H9 (cell line): Measurements from ENCODE around the gene GNA12. TPM values are rescaled to one million over a fixed set of nuclear protein-coding genes. Genes with fewer than 3 reads are reported as not detected.

Experiments
- DNase-seq: peaks from one replicate; pipeline ENCODE4 v3.0.0-alpha.2; 2017
- H2AFZ ChIP-seq: one replicate; pipeline ENCODE4 v1.6.1; 2013; ENCODE audit warnings: mild to moderate bottlenecking, low read length, control low read depth, moderate library complexity
- H2AK5ac ChIP-seq: 2 replicates; pipeline ENCODE4 v1.6.1; 2013; ENCODE audit warnings: low read length, control low read depth, mixed read lengths; ENCODE audit not compliant: insufficient read length
- H2BK120ac ChIP-seq: one replicate; pipeline ENCODE4 v1.6.1; 2013; ENCODE audit warnings: low read depth, mild to moderate bottlenecking, low read length, control low read depth, inconsistent platforms; ENCODE audit not compliant: poor library complexity, severe bottlenecking
- H2BK12ac ChIP-seq: 2 replicates; pipeline ENCODE4 v1.6.1; 2013; ENCODE audit warnings: low read length, control low read depth, mixed read lengths, low read depth; ENCODE audit not compliant: insufficient read length
- H2BK15ac ChIP-seq: 2 replicates; pipeline ENCODE4 v1.6.1; 2013; ENCODE audit warnings: low read depth, low read length, control low read depth
- H2BK20ac ChIP-seq: one replicate; pipeline ENCODE4 v1.6.1; 2013; ENCODE audit warnings: low read depth, mild to moderate bottlenecking, low read length, control low read depth, inconsistent platforms; ENCODE audit not compliant: poor library complexity, severe bottlenecking
- H2BK5ac ChIP-seq: 2 replicates; pipeline ENCODE4 v1.6.1; 2013; ENCODE audit warnings: low read length, control low read depth, mixed read lengths; ENCODE audit not compliant: insufficient read length
- H3K14ac ChIP-seq: 2 replicates; pipeline ENCODE4 v1.6.1; 2013; ENCODE audit warnings: low read length, control low read depth; ENCODE audit not compliant: insufficient read depth
- H3K18ac ChIP-seq: 2 replicates; pipeline ENCODE4 v1.6.1; 2013; ENCODE audit warnings: low read depth, mild to moderate bottlenecking, mixed read lengths, low read length, control low read depth; ENCODE audit not compliant: insufficient read length
- H3K23ac ChIP-seq: 2 replicates; pipeline ENCODE4 v1.6.1; 2013; ENCODE audit warnings: low read length, control low read depth, mixed read lengths, low read depth; ENCODE audit not compliant: insufficient read length
- H3K23me2 ChIP-seq: 2 replicates; pipeline ENCODE4 v1.6.1; 2013; ENCODE audit warnings: low read depth, mild to moderate bottlenecking, mixed read lengths, low read length, control low read depth; ENCODE audit not compliant: insufficient read length, poor library complexity, severe bottlenecking
- H3K27ac ChIP-seq: 2 replicates; pipeline ENCODE4 v1.5.1; 2013; ENCODE audit warnings: low read length, control low read depth, mixed read lengths, low read depth; ENCODE audit not compliant: insufficient read length
- H3K27me3 ChIP-seq: 2 replicates; pipeline ENCODE4 v1.6.1; 2013; ENCODE audit warnings: low read length, control low read depth, inconsistent platforms; ENCODE audit not compliant: insufficient read depth
- H3K4ac ChIP-seq: 2 replicates; pipeline ENCODE4 v1.6.1; 2013; ENCODE audit warnings: low read depth, mild to moderate bottlenecking, control low read depth, inconsistent platforms, low read length, moderate library complexity
- H3K4me1 ChIP-seq: 2 replicates; pipeline ENCODE4 v1.6.1; 2013; ENCODE audit warnings: low read length, control low read depth, inconsistent platforms; ENCODE audit not compliant: insufficient read depth
- H3K4me2 ChIP-seq: 2 replicates; pipeline ENCODE4 v1.6.1; 2013; ENCODE audit warnings: low read length, control low read depth, mixed read lengths; ENCODE audit not compliant: insufficient read length, insufficient read depth
- H3K56ac ChIP-seq: 2 replicates; pipeline ENCODE4 v1.6.1; 2013; ENCODE audit warnings: low read depth, mild to moderate bottlenecking, mixed read lengths, low read length, control low read depth; ENCODE audit not compliant: insufficient read length
- H3K79me1 ChIP-seq: 2 replicates; pipeline ENCODE4 v1.6.1; 2013; ENCODE audit warnings: low read depth, mild to moderate bottlenecking, moderate library complexity, low read length, control low read depth, inconsistent platforms; ENCODE audit not compliant: insufficient read depth, poor library complexity, severe bottlenecking
- H3K79me2 ChIP-seq: 2 replicates; pipeline ENCODE4 v1.6.1; 2013; ENCODE audit warnings: low read length, control low read depth, inconsistent platforms; ENCODE audit not compliant: insufficient read depth
- H3K9ac ChIP-seq: 2 replicates; pipeline ENCODE4 v1.6.1; 2013; ENCODE audit warnings: low read length, control low read depth, mixed read lengths; ENCODE audit not compliant: insufficient read length; ENCODE audit errors: extremely low read depth
- H3K9me3 ChIP-seq: one replicate; pipeline ENCODE4 v1.6.1; 2013; ENCODE audit warnings: low read depth, low read length, inconsistent platforms; ENCODE audit not compliant: control insufficient read depth
- H3T11ph ChIP-seq: one replicate; pipeline ENCODE4 v1.6.1; 2013; ENCODE audit warnings: mild to moderate bottlenecking, low read length, control low read depth, inconsistent platforms
- H4K20me1 ChIP-seq: one replicate; pipeline ENCODE4 v1.6.1; 2013; ENCODE audit not compliant: control insufficient read depth, insufficient read length, insufficient read depth
- H4K5ac ChIP-seq: 2 replicates; pipeline ENCODE4 v1.6.1; 2013; ENCODE audit warnings: low read depth, mild to moderate bottlenecking, mixed read lengths, low read length, control low read depth; ENCODE audit not compliant: insufficient read length
- H4K8ac ChIP-seq: replicated peaks from 2 replicates; pipeline ENCODE4 v1.6.1; 2013; ENCODE audit warnings: low read length, control low read depth, mixed read lengths, low read depth; ENCODE audit not compliant: insufficient read length
- H4K91ac ChIP-seq: 2 replicates; pipeline ENCODE4 v1.6.1; 2013; ENCODE audit warnings: low read depth, mild to moderate bottlenecking, moderate library complexity, mixed read lengths, low read length, control low read depth; ENCODE audit not compliant: insufficient read length
- H3K27ac Mint-ChIP-seq, 3 experiments: 2 replicates in 2 of 3; 3 replicates in 1 of 3; pipeline ENCODE4 v1.8.0; 2020 to 2021; ENCODE audit warnings: mixed read lengths in 3 of 3, mild to moderate bottlenecking in 1 of 3, moderate library complexity in 1 of 3
- H3K27me3 Mint-ChIP-seq: 2 replicates; pipeline ENCODE4 v1.8.0; 2021; ENCODE audit warnings: low read depth, mild to moderate bottlenecking, moderate library complexity, mixed read lengths
- H3K36me3 Mint-ChIP-seq, 3 experiments: 2 replicates in 2 of 3; 3 replicates in 1 of 3; pipeline ENCODE4 v1.8.0; 2020 to 2021; ENCODE audit warnings: low read depth in 3 of 3, mixed read lengths in 3 of 3; ENCODE audit not compliant: insufficient read depth in 1 of 3
- H3K4me1 Mint-ChIP-seq, 2 experiments: 2 replicates each; pipeline ENCODE4 v1.8.0; 2020; ENCODE audit warnings: mixed read lengths in 2 of 2
- H3K4me3 Mint-ChIP-seq, 2 experiments: 2 replicates in 1 of 2; 3 replicates in 1 of 2; pipeline ENCODE4 v1.8.0; 2020 to 2021; ENCODE audit warnings: mild to moderate bottlenecking in 2 of 2, mixed read lengths in 2 of 2, moderate library complexity in 1 of 2
- H3K9me3 Mint-ChIP-seq, 2 experiments: 2 replicates in 1 of 2; 3 replicates in 1 of 2; pipeline ENCODE4 v1.8.0; 2020; ENCODE audit warnings: mild to moderate bottlenecking in 2 of 2, mixed read lengths in 2 of 2, moderate library complexity in 1 of 2
- CTCF ChIP-seq: fragments of 200-600 bp; sonication (generic); conservative IDR thresholded peaks from 3 replicates; pipeline ENCODE4 v1.8.0; 2021; ENCODE audit warnings: antibody characterized with exemption, mild to moderate bottlenecking
- WGBS: extraction: QIAGEN DNeasy Blood & Tissue Kit; methylation state at CpG from one replicate; pipeline ENCODE4 v1.1.7; 2013; ENCODE audit warnings: missing lambda C conversion rate, low lambda C conversion rate, mixed read lengths; ENCODE audit not compliant: insufficient read length; ENCODE audit errors: extremely low coverage; 5-methylcytosine and 5-hydroxymethylcytosine counted together
- total RNA-seq: library from RNA; stranded (reverse); gene quantifications from 2 replicates; pipeline ENCODE4 v1.2.1, GENCODE V29; 2021

Gene GNA12
- total RNA-seq, 1 experiment from 2014 or later, result 60.2 TPM

- Histone ChIP-seq H3K4ac (no peak overlapping the region), H2BK20ac (no peak overlapping the region), H4K91ac (no peak overlapping the region), H3K14ac (no peak overlapping the region), H2AFZ (no peak overlapping the region), H2BK5ac (no peak overlapping the region), H2BK12ac (no peak overlapping the region), H3K18ac (no peak overlapping the region), H3K79me1 (no peaks in the 10 kb centered on the region), H3K9me3 (no peaks in the 10 kb centered on the region), H3K79me2 (no peaks in the 10 kb centered on the region), H4K8ac (no peak overlapping the region), H3K9ac (no peak overlapping the region), H3K56ac (no peak overlapping the region), H3K27ac (no peak overlapping the region), H3K23ac (no peak overlapping the region), H2AK5ac (no peak overlapping the region), H3K4me2 (no peak overlapping the region), H3K27me3 (no peaks in the 10 kb centered on the region), H2BK120ac (no peak overlapping the region), H3K4me1 (no peaks in the 10 kb centered on the region), H2BK15ac (no peak overlapping the region), H4K5ac (no peak overlapping the region), H3T11ph (no peak overlapping the region), H4K20me1 (no peaks in the 10 kb centered on the region), H3K23me2 (no peaks in the 10 kb centered on the region)
- H3K27me3 Mint-ChIP-seq, result peaks cover 1% of the 10 kb centered on the region
- H3K27ac Mint-ChIP-seq, result no peak overlapping the region
- DNase-seq, result no peak
- H3K4me3 Mint-ChIP-seq, result no peak overlapping the region
- peaks cover 17 to 20% of the 10 kb centered on the region in 2 experiments for H3K4me1 Mint-ChIP-seq
- H3K9me3 Mint-ChIP-seq, result no peaks in the 10 kb centered on the region
- TF ChIP-seq CTCF, result no peak
- no CpG with 5 or more reads among the region's 14 CpGs for WGBS
- peaks cover 0 to 1% (median 0%) of the 10 kb centered on the region in 3 experiments; a peak in 2 of 7 replicates for H3K36me3 Mint-ChIP-seq
These were observed 138.6 kb downstream of the GNA12 start for GRCh38 chr7:2705371-2706096.
